Measurements from ENCODE around the gene MUC5AC.
"Not testable (repeated sequence)": the region's sequence is repeated elsewhere in the genome, so short reads cannot be mapped to it uniquely, and the experiment has no call there.

DNA sequence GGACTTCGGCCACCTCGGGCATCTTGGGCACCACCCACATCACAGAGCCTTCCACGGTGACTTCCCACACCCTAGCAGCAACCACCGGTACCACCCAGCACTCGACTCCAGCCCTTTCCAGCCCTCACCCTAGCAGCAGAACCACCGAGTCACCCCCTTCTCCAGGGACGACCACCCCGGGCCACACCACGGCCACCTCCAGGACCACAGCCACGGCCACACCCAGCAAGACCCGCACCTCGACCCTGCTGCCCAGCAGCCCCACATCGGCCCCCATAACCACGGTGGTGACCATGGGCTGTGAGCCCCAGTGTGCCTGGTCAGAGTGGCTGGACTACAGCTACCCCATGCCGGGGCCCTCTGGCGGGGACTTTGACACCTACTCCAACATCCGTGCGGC, 85.8 kb downstream of the MUC5AC start:
- not testable (repeated sequence) for TF ChIP-seq POLR2A (IDR thresholded peaks at IDR 0.05); POLR2AphosphoS5 (IDR thresholded peaks at IDR 0.05; ENCODE audit: insufficient read depth in 1 of 2, low read depth in 1 of 2)
- TF ChIP-seq, protein P1, sequence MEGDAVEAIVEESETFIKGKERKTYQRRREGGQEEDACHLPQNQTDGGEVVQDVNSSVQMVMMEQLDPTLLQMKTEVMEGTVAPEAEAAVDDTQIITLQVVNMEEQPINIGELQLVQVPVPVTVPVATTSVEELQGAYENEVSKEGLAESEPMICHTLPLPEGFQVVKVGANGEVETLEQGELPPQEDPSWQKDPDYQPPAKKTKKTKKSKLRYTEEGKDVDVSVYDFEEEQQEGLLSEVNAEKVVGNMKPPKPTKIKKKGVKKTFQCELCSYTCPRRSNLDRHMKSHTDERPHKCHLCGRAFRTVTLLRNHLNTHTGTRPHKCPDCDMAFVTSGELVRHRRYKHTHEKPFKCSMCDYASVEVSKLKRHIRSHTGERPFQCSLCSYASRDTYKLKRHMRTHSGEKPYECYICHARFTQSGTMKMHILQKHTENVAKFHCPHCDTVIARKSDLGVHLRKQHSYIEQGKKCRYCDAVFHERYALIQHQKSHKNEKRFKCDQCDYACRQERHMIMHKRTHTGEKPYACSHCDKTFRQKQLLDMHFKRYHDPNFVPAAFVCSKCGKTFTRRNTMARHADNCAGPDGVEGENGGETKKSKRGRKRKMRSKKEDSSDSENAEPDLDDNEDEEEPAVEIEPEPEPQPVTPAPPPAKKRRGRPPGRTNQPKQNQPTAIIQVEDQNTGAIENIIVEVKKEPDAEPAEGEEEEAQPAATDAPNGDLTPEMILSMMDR (IDR thresholded peaks at IDR 0.05), result not testable (repeated sequence)
